Transverse colon (tissue), 4 donors: ENCODE results near the gene PIGW.
"Not testable (repeated sequence)": the region's sequence is repeated elsewhere in the genome, so short reads cannot be mapped to it uniquely, and the experiment has no call there.

Experiments
- POLR2A ChIP-seq: fragments of 450-650 bp; IDR thresholded peaks from one replicate; pipeline ENCODE4 v1.6.1; 2016; ENCODE audit warnings: antibody characterized with exemption, mild to moderate bottlenecking, moderate library complexity
- POLR2AphosphoS5 ChIP-seq, 3 donors: sonication (generic); formaldehyde crosslinking; IDR thresholded peaks; one replicate each; pipeline ENCODE4 v1.6.1; 2016; ENCODE audit warnings: antibody characterized with exemption in 3 of 3
- TF ChIP-seq, protein P1 (sequence below), 5 experiments: fragments of 200-600 bp in 3 of 5; fragments of 450-650 bp in 2 of 5; sonication (generic) in 3 of 5; IDR thresholded peaks; 1 replicate in 2 of 5; 2 replicates in 3 of 5; pipeline ENCODE4 v1.5.1; 2016 to 2017; ENCODE audit warnings: antibody characterized with exemption in 5 of 5, inconsistent platforms in 3 of 5, mild to moderate bottlenecking in 2 of 5, moderate library complexity in 1 of 5

DNA sequence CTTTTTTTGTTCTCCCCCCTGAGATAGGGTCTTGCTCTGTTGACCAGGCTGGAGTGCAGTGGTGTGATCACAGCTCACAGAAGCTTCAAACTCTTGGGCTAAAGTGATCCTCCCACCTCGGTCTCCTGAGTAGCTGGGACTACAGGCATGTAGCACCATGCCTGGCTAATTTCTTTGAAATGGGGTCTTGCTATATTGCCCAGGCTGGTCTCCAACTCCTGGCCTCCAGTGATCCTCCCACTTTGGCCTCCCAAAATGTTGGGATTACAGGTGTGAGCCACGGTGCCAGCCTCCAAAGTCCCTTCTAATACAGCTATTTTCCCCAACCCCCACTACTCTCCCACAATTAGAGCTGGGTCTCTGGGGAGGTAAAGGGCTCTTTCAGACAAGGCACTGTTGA lies 26.3 kb upstream of the PIGW start:
- TF ChIP-seq, protein P1, sequence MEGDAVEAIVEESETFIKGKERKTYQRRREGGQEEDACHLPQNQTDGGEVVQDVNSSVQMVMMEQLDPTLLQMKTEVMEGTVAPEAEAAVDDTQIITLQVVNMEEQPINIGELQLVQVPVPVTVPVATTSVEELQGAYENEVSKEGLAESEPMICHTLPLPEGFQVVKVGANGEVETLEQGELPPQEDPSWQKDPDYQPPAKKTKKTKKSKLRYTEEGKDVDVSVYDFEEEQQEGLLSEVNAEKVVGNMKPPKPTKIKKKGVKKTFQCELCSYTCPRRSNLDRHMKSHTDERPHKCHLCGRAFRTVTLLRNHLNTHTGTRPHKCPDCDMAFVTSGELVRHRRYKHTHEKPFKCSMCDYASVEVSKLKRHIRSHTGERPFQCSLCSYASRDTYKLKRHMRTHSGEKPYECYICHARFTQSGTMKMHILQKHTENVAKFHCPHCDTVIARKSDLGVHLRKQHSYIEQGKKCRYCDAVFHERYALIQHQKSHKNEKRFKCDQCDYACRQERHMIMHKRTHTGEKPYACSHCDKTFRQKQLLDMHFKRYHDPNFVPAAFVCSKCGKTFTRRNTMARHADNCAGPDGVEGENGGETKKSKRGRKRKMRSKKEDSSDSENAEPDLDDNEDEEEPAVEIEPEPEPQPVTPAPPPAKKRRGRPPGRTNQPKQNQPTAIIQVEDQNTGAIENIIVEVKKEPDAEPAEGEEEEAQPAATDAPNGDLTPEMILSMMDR (IDR thresholded peaks at IDR 0.05): not testable (repeated sequence)
- TF ChIP-seq POLR2A; POLR2AphosphoS5 (IDR thresholded peaks at IDR 0.05): not testable (repeated sequence)
